ENCODE results near the gene GALNT13.

The GALNT13 gene

GRCh38 chr2:154231021-154231420, 359.3 kb downstream of the GALNT13 start:
- no peak for DNase-seq

GRCh38 chr2:154233231-154233630, 361.5 kb downstream of the GALNT13 start:
- DNase-seq = no peak

- no peak for DNase-seq
These were observed 366.5 kb downstream of the GALNT13 start for GRCh38 chr2:154238252-154238651.

GRCh38 chr2:154240316-154240715, 368.6 kb downstream of the GALNT13 start:
- DNase-seq = no peak

- no peak for DNase-seq
These were observed 369.2 kb downstream of the GALNT13 start for GRCh38 chr2:154240921-154241379.

- no peak for DNase-seq
These were observed 371.0 kb downstream of the GALNT13 start for GRCh38 chr2:154242687-154243086.

GRCh38 chr2:154243685-154244084, 372.0 kb downstream of the GALNT13 start:
- no peak for DNase-seq

GRCh38 chr2:154244932-154245331, 373.2 kb downstream of the GALNT13 start:
- DNase-seq = no peak

- no peak for DNase-seq
These were observed 375.8 kb downstream of the GALNT13 start for GRCh38 chr2:154247503-154247902.

- DNase-seq = no peak
These were observed 384.4 kb downstream of the GALNT13 start for GRCh38 chr2:154256136-154256535.

- no peak for DNase-seq
These were observed 387.3 kb downstream of the GALNT13 start for GRCh38 chr2:154259030-154259429.

GRCh38 chr2:154261473-154262027, 389.8 kb downstream of the GALNT13 start:
- no peak for DNase-seq

- no peak for DNase-seq
These were observed 391.5 kb downstream of the GALNT13 start for GRCh38 chr2:154263206-154263605.

GRCh38 chr2:154264024-154264423, 392.3 kb downstream of the GALNT13 start:
- no peak for DNase-seq

- no peak for DNase-seq
These were observed 396.3 kb downstream of the GALNT13 start for GRCh38 chr2:154267983-154268382.

- DNase-seq = no peak
These were observed 408.8 kb downstream of the GALNT13 start for GRCh38 chr2:154280543-154280942.

GRCh38 chr2:154289870-154290269, 418.1 kb downstream of the GALNT13 start:
- no peak for DNase-seq

- DNase-seq = no peak
These were observed 419.8 kb downstream of the GALNT13 start for GRCh38 chr2:154291511-154291910.

- no peak for DNase-seq
These were observed 420.2 kb downstream of the GALNT13 start for GRCh38 chr2:154291927-154292326.

- DNase-seq = no peak
These were observed 422.1 kb downstream of the GALNT13 start for GRCh38 chr2:154293864-154294263.

GRCh38 chr2:154306266-154306970, 434.7 kb downstream of the GALNT13 start:
- DNase-seq = no peak

- DNase-seq = no peak
These were observed 435.3 kb downstream of the GALNT13 start for GRCh38 chr2:154307007-154307406.

GRCh38 chr2:154324601-154325000, 452.9 kb downstream of the GALNT13 start:
- no peak for DNase-seq

- DNase-seq = no peak
These were observed 457.8 kb downstream of the GALNT13 start for GRCh38 chr2:154329510-154329909.

- DNase-seq = peak; percentile 81
These were observed 460.1 kb downstream of the GALNT13 start for GRCh38 chr2:154331784-154332183.

Data from NCI-H526 treated with DMSO at 0.1 percent for 48 hours (cell line).